Testis (tissue), 3 donors: ENCODE measurements around the gene SMO. TPM values are rescaled to one million over a fixed set of nuclear protein-coding genes. Genes with fewer than 3 reads are reported as not detected.

Source experiments
- DNase-seq: peaks from one replicate; pipeline ENCODE4 v3.0.0-alpha.2; 2019
- H3K27ac ChIP-seq, 2 donors: fragments of 200-600 bp; sonication (generic); one replicate each; pipeline ENCODE4 v1.5.1; 2019
- H3K27me3 ChIP-seq: fragments of 200-600 bp; sonication (generic); one replicate; pipeline ENCODE4 v1.5.1; 2019
- H3K36me3 ChIP-seq: fragments of 200-600 bp; sonication (generic); one replicate; pipeline ENCODE4 v1.5.1; 2017; ENCODE audit warnings: low read depth; ENCODE audit errors: missing control alignments
- H3K4me1 ChIP-seq: fragments of 200-600 bp; sonication (generic); one replicate; pipeline ENCODE4 v1.5.1; 2019
- H3K4me3 ChIP-seq, 2 donors: fragments of 200-600 bp; sonication (generic); one replicate each; pipeline ENCODE4 v1.5.1; 2017 to 2019
- H3K9me3 ChIP-seq: fragments of 200-600 bp; sonication (generic); one replicate; pipeline ENCODE4 v1.5.1; 2017
- POLR2A ChIP-seq: fragments of 450-650 bp; IDR thresholded peaks from one replicate; pipeline ENCODE4 v1.6.1; 2017; ENCODE audit warnings: antibody characterized with exemption, mild to moderate bottlenecking, moderate library complexity
- WGBS, 2 donors: methylation state at CpG; one replicate each; pipeline ENCODE4 v1.1.5; 2018; 5-methylcytosine and 5-hydroxymethylcytosine counted together
- intact Hi-C: fragments of 100-400 bp; cut with DNase I; formaldehyde crosslinking; loops from one replicate; pipeline ENCODE4 v1.15.1; 2023; ENCODE audit warnings: low total_unique reads
- polyA plus RNA-seq: library from polyadenylated mRNA; stranded (reverse); fragments of 350-450 nt; fragmentation: Illumina TruSeq; extraction: RNeasy Lipid Tissue Mini Kit (QIAGEN cat#74804); gene quantifications from one replicate; pipeline ENCODE4 v1.2.3, GENCODE V29; 2014; ENCODE audit warnings: low read depth, low replicate concordance; ENCODE audit not compliant: insufficient read depth
- total RNA-seq, 2 donors: library from RNA; depleted of rRNA; stranded (reverse); fragments of >200 nt; gene quantifications; one replicate each; pipeline ENCODE4 v1.2.3, GENCODE V29; 2016
- TF ChIP-seq, protein P1 (sequence below), 3 experiments: fragments of 450-650 bp in 2 of 3; fragments of 200-600 bp in 1 of 3; sonication (generic) in 1 of 3; IDR thresholded peaks; one replicate each; pipeline ENCODE4 v1.5.1; 2016 to 2019; ENCODE audit warnings: antibody characterized with exemption in 3 of 3, mild to moderate bottlenecking in 2 of 3, moderate library complexity in 1 of 3

The SMO gene
- total and polyA plus RNA-seq, 3 donors from 2014 or later, result 11.9 to 22.8 (median 17.7) TPM

GRCh38 chr7:129184981-129185670, 3.3 kb upstream of the SMO start:
- TF ChIP-seq POLR2A, result no peak
- TF ChIP-seq, protein P1, sequence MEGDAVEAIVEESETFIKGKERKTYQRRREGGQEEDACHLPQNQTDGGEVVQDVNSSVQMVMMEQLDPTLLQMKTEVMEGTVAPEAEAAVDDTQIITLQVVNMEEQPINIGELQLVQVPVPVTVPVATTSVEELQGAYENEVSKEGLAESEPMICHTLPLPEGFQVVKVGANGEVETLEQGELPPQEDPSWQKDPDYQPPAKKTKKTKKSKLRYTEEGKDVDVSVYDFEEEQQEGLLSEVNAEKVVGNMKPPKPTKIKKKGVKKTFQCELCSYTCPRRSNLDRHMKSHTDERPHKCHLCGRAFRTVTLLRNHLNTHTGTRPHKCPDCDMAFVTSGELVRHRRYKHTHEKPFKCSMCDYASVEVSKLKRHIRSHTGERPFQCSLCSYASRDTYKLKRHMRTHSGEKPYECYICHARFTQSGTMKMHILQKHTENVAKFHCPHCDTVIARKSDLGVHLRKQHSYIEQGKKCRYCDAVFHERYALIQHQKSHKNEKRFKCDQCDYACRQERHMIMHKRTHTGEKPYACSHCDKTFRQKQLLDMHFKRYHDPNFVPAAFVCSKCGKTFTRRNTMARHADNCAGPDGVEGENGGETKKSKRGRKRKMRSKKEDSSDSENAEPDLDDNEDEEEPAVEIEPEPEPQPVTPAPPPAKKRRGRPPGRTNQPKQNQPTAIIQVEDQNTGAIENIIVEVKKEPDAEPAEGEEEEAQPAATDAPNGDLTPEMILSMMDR (IDR thresholded peaks at IDR 0.05), result no peak
- intact Hi-C loops, result no loop called here
- Histone ChIP-seq H3K27ac (no peak overlapping the region), H3K36me3 (no peaks in the 10 kb centered on the region), H3K4me3 (no peak overlapping the region), H3K27me3 (no peaks in the 10 kb centered on the region), H3K9me3 (no peaks in the 10 kb centered on the region), H3K4me1 (no peaks in the 10 kb centered on the region)
- no peak for DNase-seq
- WGBS, 2 donors, result 68 to 78% methylated on average over 6 of the region's 6 CpGs

GRCh38 chr7:129186749-129187260, 1.6 kb upstream of the SMO start:
- Histone ChIP-seq H3K9me3 (no peaks in the 10 kb centered on the region), H3K4me1 (no peaks in the 10 kb centered on the region), H3K36me3 (no peaks in the 10 kb centered on the region), H3K4me3 (no peak overlapping the region), H3K27ac (no peak overlapping the region), H3K27me3 (no peaks in the 10 kb centered on the region)
- 74 to 94% methylated on average over 6 of the region's 6 CpGs for WGBS, 2 donors
- TF ChIP-seq POLR2A, result no peak
- TF ChIP-seq, protein P1 (IDR thresholded peaks at IDR 0.05), result no peak
- DNase-seq, result no peak
- intact Hi-C loops, result no loop called here

GRCh38 chr7:129187681-129188371, 607 bp upstream of the SMO start:
- 11 to 25% methylated on average over 14 of the region's 14 CpGs for WGBS, 2 donors
- intact Hi-C loops, result no loop called here
- no peaks in the 10 kb centered on the region for H3K9me3 ChIP-seq
- TF ChIP-seq, protein P1 (IDR thresholded peaks at IDR 0.05), result no peak
- no peak for TF ChIP-seq POLR2A
- no peaks in the 10 kb centered on the region for H3K27me3 ChIP-seq
- H3K4me3 ChIP-seq, result peak overlapping the region; percentile 69 to 73
- H3K27ac ChIP-seq, result peak overlapping the region; percentile 4 to 77
- H3K4me1 ChIP-seq, result no peaks in the 10 kb centered on the region
- no peaks in the 10 kb centered on the region for H3K36me3 ChIP-seq
- DNase-seq, result no peak

DNA sequence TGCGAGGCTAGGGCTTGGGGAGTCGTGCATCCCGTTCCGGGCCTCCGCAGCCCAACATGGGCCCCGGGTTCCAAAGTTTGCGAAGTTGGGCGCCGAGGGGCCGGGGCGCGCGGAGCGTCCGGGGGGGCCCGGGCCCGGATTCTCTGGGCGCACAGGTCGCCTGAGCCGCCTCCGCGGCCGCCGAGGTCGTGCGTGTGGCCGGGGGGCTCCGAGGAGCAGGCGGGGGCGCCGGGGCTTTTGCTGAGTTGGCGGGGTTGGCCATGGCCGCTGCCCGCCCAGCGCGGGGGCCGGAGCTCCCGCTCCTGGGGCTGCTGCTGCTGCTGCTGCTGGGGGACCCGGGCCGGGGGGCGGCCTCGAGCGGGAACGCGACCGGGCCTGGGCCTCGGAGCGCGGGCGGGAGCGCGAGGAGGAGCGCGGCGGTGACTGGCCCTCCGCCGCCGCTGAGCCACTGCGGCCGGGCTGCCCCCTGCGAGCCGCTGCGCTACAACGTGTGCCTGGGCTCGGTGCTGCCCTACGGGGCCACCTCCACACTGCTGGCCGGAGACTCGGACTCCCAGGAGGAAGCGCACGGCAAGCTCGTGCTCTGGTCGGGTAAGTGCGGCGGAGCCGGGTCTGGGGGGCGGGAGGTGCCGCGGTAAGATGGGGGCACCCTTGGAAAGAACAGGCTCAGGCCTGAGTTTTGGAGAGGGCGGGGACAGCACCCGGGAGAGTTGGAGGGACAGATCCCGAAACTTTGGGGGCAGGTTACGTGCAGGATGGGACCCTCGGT, 643 bp downstream of the SMO start:
- 0 to 1% methylated on average over 4 to 41 of the region's 83 CpGs for WGBS, 2 donors
- Histone ChIP-seq H3K36me3 (no peaks in the 10 kb centered on the region), H3K27ac (peak overlapping the region; percentile 4 to 77), H3K27me3 (no peaks in the 10 kb centered on the region), H3K9me3 (no peaks in the 10 kb centered on the region), H3K4me3 (peak overlapping the region; percentile 69 to 73), H3K4me1 (no peaks in the 10 kb centered on the region)
- intact Hi-C loops, result no loop called here
- no peak for DNase-seq
- TF ChIP-seq, protein P1 (IDR thresholded peaks at IDR 0.05), result no peak
- TF ChIP-seq POLR2A, result no peak
